HL-60 (cell line): ENCODE results near the gene BCL2.

Experiments used
- DNase-seq, 2 experiments: peaks; one replicate each; pipeline ENCODE4 v3.0.0-alpha.2; 2010 to 2020; ENCODE audit warnings: low read depth in 1 of 2, low spot score in 1 of 2
- H3K27ac ChIP-seq: fragments of 250-450 bp; sonication (Bioruptor Pico); replicated peaks from 2 replicates; pipeline ENCODE4 v1.5.1; 2020; ENCODE audit warnings: mild to moderate bottlenecking, moderate library complexity
- H3K27me3 ChIP-seq: fragments of 250-450 bp; sonication (Bioruptor Pico); 2 replicates; pipeline ENCODE4 v1.5.1; 2021; ENCODE audit warnings: mild to moderate bottlenecking, moderate library complexity; ENCODE audit not compliant: insufficient read depth, poor library complexity, severe bottlenecking
- H3K4me3 ChIP-seq: replicated peaks from 2 replicates; pipeline ENCODE4 v1.5.1; 2011; ENCODE audit warnings: mild to moderate bottlenecking, control low read depth, low read length; ENCODE audit not compliant: insufficient read depth
- CTCF ChIP-seq: IDR thresholded peaks from one replicate; pipeline ENCODE4 v1.5.1; 2011; ENCODE audit warnings: low read length, control low read depth, inconsistent platforms; ENCODE audit not compliant: insufficient read depth
- GABPA ChIP-seq: IDR thresholded peaks from 2 replicates; pipeline ENCODE4 v1.6.1; 2012; ENCODE audit warnings: low read depth
- POLR2AphosphoS5 ChIP-seq: IDR thresholded peaks from 2 replicates; pipeline ENCODE4 v1.6.1; 2012; ENCODE audit warnings: low read depth
- REST ChIP-seq: IDR thresholded peaks from 2 replicates; pipeline ENCODE4 v1.6.1; 2012; ENCODE audit warnings: low read depth; ENCODE audit not compliant: insufficient replicate concordance
- SPI1 ChIP-seq: IDR thresholded peaks from 2 replicates; pipeline ENCODE4 v1.6.1; 2012; ENCODE audit warnings: low read depth, mild to moderate bottlenecking, borderline replicate concordance

BCL2 gene

GRCh38 chr18:63182861-63183260, 136.7 kb downstream of the BCL2 start:
- no peak for DNase-seq
- Histone ChIP-seq H3K4me3 (no peak overlapping the region), H3K27me3 (no peaks in the 10 kb centered on the region), H3K27ac (no peak overlapping the region)
- TF ChIP-seq POLR2AphosphoS5 (no peak), CTCF (no peak), SPI1 (no peak), REST (no peak), GABPA (no peak)

- no peaks in the 10 kb centered on the region for H3K27me3 ChIP-seq
- no peak for DNase-seq
- no peak overlapping the region for H3K4me3 ChIP-seq
- TF ChIP-seq POLR2AphosphoS5 (no peak), GABPA (no peak), REST (no peak), CTCF (no peak), SPI1 (no peak)
- no peak overlapping the region for H3K27ac ChIP-seq
These were observed 137.2 kb downstream of the BCL2 start for GRCh38 chr18:63182310-63182772.

- Histone ChIP-seq H3K27me3 (no peaks in the 10 kb centered on the region), H3K27ac (no peak overlapping the region), H3K4me3 (no peak overlapping the region)
- no peak for DNase-seq
- TF ChIP-seq SPI1 (no peak), POLR2AphosphoS5 (no peak), GABPA (no peak), REST (no peak), CTCF (no peak)
These were observed 137.8 kb downstream of the BCL2 start for GRCh38 chr18:63181706-63182309.
